Progenitor cell of endocrine pancreas (in vitro differentiated cells): ENCODE data around the gene ZNF679. TPM values are rescaled to one million over a fixed set of nuclear protein-coding genes. Genes with fewer than 3 reads are reported as not detected.
"Not testable (repeated sequence)": the region's sequence is repeated elsewhere in the genome, so short reads cannot be mapped to it uniquely, and the experiment has no call there.

Source experiments
- DNase-seq: peaks from one replicate; pipeline ENCODE4 v3.0.0; 2021; ENCODE audit warnings: low spot score; ENCODE audit not compliant: unreplicated experiment
- H3K27ac Mint-ChIP-seq: 2 replicates; pipeline ENCODE4 v1.8.0; 2021; ENCODE audit warnings: mild to moderate bottlenecking, moderate library complexity, mixed read lengths
- H3K27me3 Mint-ChIP-seq: 2 replicates; pipeline ENCODE4 v1.8.0; 2021; ENCODE audit warnings: mixed read lengths
- H3K36me3 Mint-ChIP-seq: 2 replicates; pipeline ENCODE4 v1.8.0; 2022; ENCODE audit warnings: mixed read lengths; ENCODE audit not compliant: insufficient read depth
- H3K4me1 Mint-ChIP-seq: 2 replicates; pipeline ENCODE4 v1.8.0; 2021; ENCODE audit warnings: low read depth, mixed read lengths
- H3K4me3 Mint-ChIP-seq: 2 replicates; pipeline ENCODE4 v1.8.0; 2021; ENCODE audit warnings: low read depth, mild to moderate bottlenecking, moderate library complexity, mixed read lengths
- H3K9me3 Mint-ChIP-seq: 2 replicates; pipeline ENCODE4 v1.8.0; 2021; ENCODE audit warnings: low read depth, mixed read lengths
- total RNA-seq: library from RNA; stranded (reverse); gene quantifications from 2 replicates; pipeline ENCODE4 v1.2.1, GENCODE V29; 2021
- TF ChIP-seq, protein P1 (sequence below): fragments of 200-600 bp; sonication (generic); IDR thresholded peaks from one replicate; pipeline ENCODE4 v1.5.0; 2021; ENCODE audit warnings: antibody characterized with exemption, mild to moderate bottlenecking; ENCODE audit not compliant: unreplicated experiment

The ZNF679 gene
- total RNA-seq, 1 donor from 2014 or later = not detected

- TF ChIP-seq, protein P1, sequence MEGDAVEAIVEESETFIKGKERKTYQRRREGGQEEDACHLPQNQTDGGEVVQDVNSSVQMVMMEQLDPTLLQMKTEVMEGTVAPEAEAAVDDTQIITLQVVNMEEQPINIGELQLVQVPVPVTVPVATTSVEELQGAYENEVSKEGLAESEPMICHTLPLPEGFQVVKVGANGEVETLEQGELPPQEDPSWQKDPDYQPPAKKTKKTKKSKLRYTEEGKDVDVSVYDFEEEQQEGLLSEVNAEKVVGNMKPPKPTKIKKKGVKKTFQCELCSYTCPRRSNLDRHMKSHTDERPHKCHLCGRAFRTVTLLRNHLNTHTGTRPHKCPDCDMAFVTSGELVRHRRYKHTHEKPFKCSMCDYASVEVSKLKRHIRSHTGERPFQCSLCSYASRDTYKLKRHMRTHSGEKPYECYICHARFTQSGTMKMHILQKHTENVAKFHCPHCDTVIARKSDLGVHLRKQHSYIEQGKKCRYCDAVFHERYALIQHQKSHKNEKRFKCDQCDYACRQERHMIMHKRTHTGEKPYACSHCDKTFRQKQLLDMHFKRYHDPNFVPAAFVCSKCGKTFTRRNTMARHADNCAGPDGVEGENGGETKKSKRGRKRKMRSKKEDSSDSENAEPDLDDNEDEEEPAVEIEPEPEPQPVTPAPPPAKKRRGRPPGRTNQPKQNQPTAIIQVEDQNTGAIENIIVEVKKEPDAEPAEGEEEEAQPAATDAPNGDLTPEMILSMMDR = no peak
- Mint-ChIP-seq H3K36me3 (no peaks in the 10 kb centered on the region), H3K27ac (no peak overlapping the region), H3K4me1 (no peaks in the 10 kb centered on the region), H3K9me3 (peaks cover 66% of the 10 kb centered on the region), H3K4me3 (no peak overlapping the region), H3K27me3 (no peaks in the 10 kb centered on the region)
- no peak for DNase-seq
Observed at GRCh38 chr7:64294701-64295420, 66.6 kb downstream of the ZNF679 start.

DNA sequence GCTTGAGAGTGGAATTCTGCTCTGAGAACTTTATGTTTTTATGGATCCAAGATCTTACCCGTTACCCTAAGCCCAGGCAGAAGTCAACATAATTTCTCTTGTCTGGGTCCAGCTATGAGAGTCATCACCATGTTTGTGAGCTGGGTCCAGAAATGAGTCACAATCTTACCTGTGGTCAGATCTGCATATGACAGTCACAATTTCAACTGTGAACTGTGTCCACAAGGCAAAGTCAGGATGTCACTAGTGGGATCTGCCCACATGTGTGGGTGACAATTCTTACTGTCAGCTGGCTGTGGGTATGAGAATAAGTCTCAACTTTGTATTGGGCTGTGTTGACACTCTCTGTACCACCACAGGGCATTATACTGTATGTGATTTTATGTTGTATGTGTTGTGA is 69.1 kb downstream of the ZNF679 start:
- H3K4me1 Mint-ChIP-seq, H3K36me3 Mint-ChIP-seq, DNase-seq, H3K27ac Mint-ChIP-seq, H3K27me3 Mint-ChIP-seq, H3K4me3 Mint-ChIP-seq: not testable (repeated sequence)
- H3K9me3 Mint-ChIP-seq = peaks cover 74% of the 10 kb centered on the region

GRCh38 chr7:64300641-64301405 is 72.5 kb downstream of the ZNF679 start:
- Mint-ChIP-seq H3K4me3 (no peak overlapping the region), H3K9me3 (peaks cover 65% of the 10 kb centered on the region), H3K36me3 (no peaks in the 10 kb centered on the region), H3K4me1 (no peaks in the 10 kb centered on the region), H3K27me3 (no peaks in the 10 kb centered on the region), H3K27ac (no peak overlapping the region)
- no peak for DNase-seq
- TF ChIP-seq, protein P1 = no peak

- TF ChIP-seq, protein P1 = no peak
- Mint-ChIP-seq H3K36me3 (peaks cover 1% of the 10 kb centered on the region), H3K4me1 (no peaks in the 10 kb centered on the region), H3K4me3 (no peak overlapping the region), H3K9me3 (peaks cover 29% of the 10 kb centered on the region), H3K27ac (no peak overlapping the region), H3K27me3 (no peaks in the 10 kb centered on the region)
- DNase-seq = no peak
Observed at GRCh38 chr7:64307254-64308015, 79.2 kb downstream of the ZNF679 start.

DNA sequence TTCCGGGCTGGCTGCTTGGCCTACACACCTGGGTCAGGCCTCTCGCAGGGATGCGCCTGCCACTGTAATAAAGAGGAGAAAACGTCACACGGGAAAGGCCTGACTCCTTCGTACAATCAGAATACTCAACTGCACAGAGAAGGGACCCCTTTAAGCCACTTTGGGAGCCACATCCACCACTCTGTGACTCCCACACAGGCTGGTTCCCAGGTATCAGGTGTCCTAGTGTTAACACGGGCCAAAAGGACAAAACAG is 79.7 kb downstream of the ZNF679 start:
- H3K36me3 Mint-ChIP-seq = peaks cover 3% of the 10 kb centered on the region
- peaks cover 34% of the 10 kb centered on the region for H3K9me3 Mint-ChIP-seq
- H3K27ac Mint-ChIP-seq = no peak overlapping the region
- no peaks in the 10 kb centered on the region for H3K27me3 Mint-ChIP-seq
- no peak overlapping the region for H3K4me3 Mint-ChIP-seq
- H3K4me1 Mint-ChIP-seq = no peaks in the 10 kb centered on the region
- TF ChIP-seq, protein P1 = no peak
- no peak for DNase-seq
